Measurements from ENCODE around the gene H6PD. TPM values are rescaled to one million over a fixed set of nuclear protein-coding genes. Genes with fewer than 3 reads are reported as not detected.

The H6PD gene
- total and polyA plus RNA-seq, 4 donors, result 28.9 to 134 (median 56.8) TPM

DNA sequence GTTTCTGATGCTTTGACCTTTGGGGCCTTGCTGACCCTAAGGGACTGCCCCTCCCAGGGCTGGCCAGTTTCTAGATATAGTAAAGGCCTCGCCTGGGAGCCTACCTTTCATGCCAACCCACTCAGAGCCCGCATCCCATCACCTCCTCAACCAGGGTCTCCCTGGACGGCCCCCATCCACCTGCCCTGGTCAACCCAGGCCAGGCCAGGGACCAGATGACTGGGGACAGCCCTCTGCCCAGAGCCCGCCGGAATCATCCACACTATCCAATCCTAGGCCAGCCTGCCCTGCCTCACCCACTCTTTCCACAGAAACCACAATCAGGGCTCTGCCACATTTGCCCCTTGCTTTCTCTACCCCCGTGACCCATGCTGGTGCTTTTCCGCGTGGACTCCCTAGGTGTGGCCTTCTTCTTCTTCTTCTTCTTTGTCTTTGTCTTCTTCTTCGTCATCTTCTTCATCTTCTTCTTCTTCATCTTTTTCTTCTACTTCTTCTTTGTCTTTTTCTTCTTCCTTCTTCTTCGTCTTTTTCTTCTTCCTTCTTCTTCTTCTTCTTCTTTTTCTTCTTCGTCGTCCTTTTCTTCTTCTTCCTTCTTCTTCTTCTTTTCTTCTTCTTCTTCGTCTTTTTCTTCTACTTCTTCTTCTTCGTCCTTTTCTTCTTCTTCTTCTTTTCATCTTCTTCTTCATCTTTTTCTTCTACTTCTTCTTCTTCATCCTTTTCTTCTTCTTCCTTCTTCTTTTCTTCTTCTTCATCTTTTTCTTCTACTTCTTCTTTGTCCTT is 11.5 kb upstream of the H6PD start:
- TF ChIP-seq EGR1 (IDR thresholded peaks at IDR 0.05; ENCODE audit: low read depth in 2 of 2) (no peak), RXRA (IDR thresholded peaks at IDR 0.05) (no peak), TAF1 (conservative IDR thresholded peaks at IDR 0.05) (no peak), SP1 (IDR thresholded peaks at IDR 0.05) (no peak), FOXA1 (IDR thresholded peaks at IDR 0.05) (no peak), NR2F2 (IDR thresholded peaks at IDR 0.05) (no peak), HNF4A (conservative IDR thresholded peaks at IDR 0.05) (no peak), FOXA2 (IDR thresholded peaks at IDR 0.05) (no peak), JUND (IDR thresholded peaks at IDR 0.05) (no peak), YY1 (IDR thresholded peaks at IDR 0.05) (no peak), RAD21 (IDR thresholded peaks at IDR 0.05) (no peak), HNF4G (IDR thresholded peaks at IDR 0.05) (no peak), GABPA (IDR thresholded peaks at IDR 0.05 in 1 of 2, conservative IDR thresholded peaks at IDR 0.05 in 1 of 2) (no peak)
- TF ChIP-seq, protein P1, sequence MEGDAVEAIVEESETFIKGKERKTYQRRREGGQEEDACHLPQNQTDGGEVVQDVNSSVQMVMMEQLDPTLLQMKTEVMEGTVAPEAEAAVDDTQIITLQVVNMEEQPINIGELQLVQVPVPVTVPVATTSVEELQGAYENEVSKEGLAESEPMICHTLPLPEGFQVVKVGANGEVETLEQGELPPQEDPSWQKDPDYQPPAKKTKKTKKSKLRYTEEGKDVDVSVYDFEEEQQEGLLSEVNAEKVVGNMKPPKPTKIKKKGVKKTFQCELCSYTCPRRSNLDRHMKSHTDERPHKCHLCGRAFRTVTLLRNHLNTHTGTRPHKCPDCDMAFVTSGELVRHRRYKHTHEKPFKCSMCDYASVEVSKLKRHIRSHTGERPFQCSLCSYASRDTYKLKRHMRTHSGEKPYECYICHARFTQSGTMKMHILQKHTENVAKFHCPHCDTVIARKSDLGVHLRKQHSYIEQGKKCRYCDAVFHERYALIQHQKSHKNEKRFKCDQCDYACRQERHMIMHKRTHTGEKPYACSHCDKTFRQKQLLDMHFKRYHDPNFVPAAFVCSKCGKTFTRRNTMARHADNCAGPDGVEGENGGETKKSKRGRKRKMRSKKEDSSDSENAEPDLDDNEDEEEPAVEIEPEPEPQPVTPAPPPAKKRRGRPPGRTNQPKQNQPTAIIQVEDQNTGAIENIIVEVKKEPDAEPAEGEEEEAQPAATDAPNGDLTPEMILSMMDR (IDR thresholded peaks at IDR 0.05; ENCODE audit: low read depth, low read length, missing input control), result no peak
- TF ChIP-seq, protein P2, sequence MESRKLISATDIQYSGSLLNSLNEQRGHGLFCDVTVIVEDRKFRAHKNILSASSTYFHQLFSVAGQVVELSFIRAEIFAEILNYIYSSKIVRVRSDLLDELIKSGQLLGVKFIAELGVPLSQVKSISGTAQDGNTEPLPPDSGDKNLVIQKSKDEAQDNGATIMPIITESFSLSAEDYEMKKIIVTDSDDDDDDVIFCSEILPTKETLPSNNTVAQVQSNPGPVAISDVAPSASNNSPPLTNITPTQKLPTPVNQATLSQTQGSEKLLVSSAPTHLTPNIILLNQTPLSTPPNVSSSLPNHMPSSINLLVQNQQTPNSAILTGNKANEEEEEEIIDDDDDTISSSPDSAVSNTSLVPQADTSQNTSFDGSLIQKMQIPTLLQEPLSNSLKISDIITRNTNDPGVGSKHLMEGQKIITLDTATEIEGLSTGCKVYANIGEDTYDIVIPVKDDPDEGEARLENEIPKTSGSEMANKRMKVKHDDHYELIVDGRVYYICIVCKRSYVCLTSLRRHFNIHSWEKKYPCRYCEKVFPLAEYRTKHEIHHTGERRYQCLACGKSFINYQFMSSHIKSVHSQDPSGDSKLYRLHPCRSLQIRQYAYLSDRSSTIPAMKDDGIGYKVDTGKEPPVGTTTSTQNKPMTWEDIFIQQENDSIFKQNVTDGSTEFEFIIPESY (IDR thresholded peaks at IDR 0.05), result no peak
- TF ChIP-seq, protein P3, sequence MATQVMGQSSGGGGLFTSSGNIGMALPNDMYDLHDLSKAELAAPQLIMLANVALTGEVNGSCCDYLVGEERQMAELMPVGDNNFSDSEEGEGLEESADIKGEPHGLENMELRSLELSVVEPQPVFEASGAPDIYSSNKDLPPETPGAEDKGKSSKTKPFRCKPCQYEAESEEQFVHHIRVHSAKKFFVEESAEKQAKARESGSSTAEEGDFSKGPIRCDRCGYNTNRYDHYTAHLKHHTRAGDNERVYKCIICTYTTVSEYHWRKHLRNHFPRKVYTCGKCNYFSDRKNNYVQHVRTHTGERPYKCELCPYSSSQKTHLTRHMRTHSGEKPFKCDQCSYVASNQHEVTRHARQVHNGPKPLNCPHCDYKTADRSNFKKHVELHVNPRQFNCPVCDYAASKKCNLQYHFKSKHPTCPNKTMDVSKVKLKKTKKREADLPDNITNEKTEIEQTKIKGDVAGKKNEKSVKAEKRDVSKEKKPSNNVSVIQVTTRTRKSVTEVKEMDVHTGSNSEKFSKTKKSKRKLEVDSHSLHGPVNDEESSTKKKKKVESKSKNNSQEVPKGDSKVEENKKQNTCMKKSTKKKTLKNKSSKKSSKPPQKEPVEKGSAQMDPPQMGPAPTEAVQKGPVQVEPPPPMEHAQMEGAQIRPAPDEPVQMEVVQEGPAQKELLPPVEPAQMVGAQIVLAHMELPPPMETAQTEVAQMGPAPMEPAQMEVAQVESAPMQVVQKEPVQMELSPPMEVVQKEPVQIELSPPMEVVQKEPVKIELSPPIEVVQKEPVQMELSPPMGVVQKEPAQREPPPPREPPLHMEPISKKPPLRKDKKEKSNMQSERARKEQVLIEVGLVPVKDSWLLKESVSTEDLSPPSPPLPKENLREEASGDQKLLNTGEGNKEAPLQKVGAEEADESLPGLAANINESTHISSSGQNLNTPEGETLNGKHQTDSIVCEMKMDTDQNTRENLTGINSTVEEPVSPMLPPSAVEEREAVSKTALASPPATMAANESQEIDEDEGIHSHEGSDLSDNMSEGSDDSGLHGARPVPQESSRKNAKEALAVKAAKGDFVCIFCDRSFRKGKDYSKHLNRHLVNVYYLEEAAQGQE (IDR thresholded peaks at IDR 0.05), result no peak
- TF ChIP-seq, protein P4, sequence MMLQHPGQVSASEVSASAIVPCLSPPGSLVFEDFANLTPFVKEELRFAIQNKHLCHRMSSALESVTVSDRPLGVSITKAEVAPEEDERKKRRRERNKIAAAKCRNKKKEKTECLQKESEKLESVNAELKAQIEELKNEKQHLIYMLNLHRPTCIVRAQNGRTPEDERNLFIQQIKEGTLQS (IDR thresholded peaks at IDR 0.05), result no peak
- TF ChIP-seq, protein P5, sequence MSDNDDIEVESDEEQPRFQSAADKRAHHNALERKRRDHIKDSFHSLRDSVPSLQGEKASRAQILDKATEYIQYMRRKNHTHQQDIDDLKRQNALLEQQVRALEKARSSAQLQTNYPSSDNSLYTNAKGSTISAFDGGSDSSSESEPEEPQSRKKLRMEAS (IDR thresholded peaks at IDR 0.05), result no peak
- no peak for DNase-seq (ENCODE audit: low spot score)
- Histone ChIP-seq H3K9me3 (ENCODE audit: control insufficient read depth in 4 of 4, low read length in 3 of 4) (no peaks in the 10 kb centered on the region), H3K36me3 (ENCODE audit: control insufficient read depth in 4 of 4, insufficient read depth in 3 of 4, low read depth in 1 of 4, low read length in 3 of 4) (no peaks in the 10 kb centered on the region), H3K27me3 (ENCODE audit: control insufficient read depth in 4 of 4, insufficient read depth in 4 of 4, low read length in 3 of 4) (no peaks in the 10 kb centered on the region), H3K4me3 (ENCODE audit: low read depth in 1 of 3, low read length in 3 of 3) (no peak overlapping the region), H3K4me1 (ENCODE audit: control insufficient read depth in 4 of 4, insufficient read depth in 4 of 4, low read length in 3 of 4) (peaks cover 4 to 13% (median 7%) of the 10 kb centered on the region in 4 donors), H3K9ac (ENCODE audit: low read depth in 1 of 2, low read length in 2 of 2) (no peak overlapping the region), H3K27ac (ENCODE audit: low read depth in 1 of 2, low read length in 2 of 2) (no peak overlapping the region)
- WGBS, result 90% methylated on average over 14 of the region's 14 CpGs

Measured in liver (tissue), 9 donors.